Measurements from ENCODE around the gene CAPS2. TPM values are rescaled to one million over a fixed set of nuclear protein-coding genes. Genes with fewer than 3 reads are reported as not detected.
A peak's percentile ranks its signal among the peaks of the same experiment; 100 is the strongest.

Gene CAPS2
- total RNA-seq, 2 experiments from 2014 or later = 1.9 to 2.5 TPM

GRCh38 chr12:75337905-75338304 lies 7.8 kb upstream of the CAPS2 start:
- intact Hi-C loops (cut with micrococcal nuclease) = loop anchor here (10.0 kb wide), 1 partner anchor 1217 kb away; the partner anchor contains the start of gene OSBPL8
- H3K36me3 Mint-ChIP-seq (ENCODE audit: low read depth) = no peaks in the 10 kb centered on the region
- H3K27ac Mint-ChIP-seq = no peak overlapping the region
- no peaks in the 10 kb centered on the region for H3K9me3 Mint-ChIP-seq
- H3K27me3 Mint-ChIP-seq (ENCODE audit: low read depth) = peaks cover 30% of the 10 kb centered on the region
- DNase-seq = no peak
- H3K4me3 Mint-ChIP-seq = no peak overlapping the region
- CTCF ChIA-PET = interaction anchor here (1.0 kb wide), 1 partner anchor 147 kb away, joined by 3 read pairs; no protein-coding TSS in a partner anchor
- peaks cover 11% of the 10 kb centered on the region for H3K4me1 Mint-ChIP-seq (ENCODE audit: low read depth)

DNA sequence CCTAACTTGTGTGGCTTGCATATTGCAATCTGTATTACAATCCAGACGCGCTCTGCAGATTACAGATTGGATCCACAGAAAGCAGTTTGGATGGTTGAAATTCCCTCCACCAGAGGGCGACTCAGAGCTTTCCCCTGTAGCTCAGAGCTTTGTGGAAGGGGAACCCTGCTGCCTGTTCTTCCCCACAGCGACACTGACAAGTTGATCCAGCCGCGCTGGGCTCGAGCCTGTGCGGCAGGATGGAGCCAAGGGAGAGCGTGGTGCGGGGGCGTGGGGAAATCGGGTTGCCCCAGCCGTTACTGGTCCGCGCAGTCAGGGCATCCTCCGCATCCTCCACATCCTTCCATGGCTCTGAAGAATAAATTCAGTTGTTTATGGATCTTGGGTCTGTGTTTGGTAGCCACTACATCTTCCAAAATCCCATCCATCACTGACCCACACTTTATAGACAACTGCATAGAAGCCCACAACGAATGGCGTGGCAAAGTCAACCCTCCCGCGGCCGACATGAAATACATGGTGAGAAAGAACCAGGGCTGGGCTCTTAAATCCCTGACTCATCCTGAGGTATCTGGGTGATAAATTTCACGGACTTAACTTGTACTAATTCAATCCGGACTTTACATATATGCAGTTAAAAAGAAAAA lies 4.4 kb upstream of the CAPS2 start, which contains the start of gene GLIPR1L1:
Gene GLIPR1L1, plus strand, starts transcription at position 287 of the 647 bp plus-strand sequence. Its CDS starts 59 bp downstream, at position 346.
- H3K4me3 Mint-ChIP-seq = peak within 1 kb of the TSS; percentile 44
- H3K9me3 Mint-ChIP-seq = no peaks in the 10 kb centered on the region
- no peak within 1 kb of the TSS for H3K27ac Mint-ChIP-seq
- peaks cover 18% of the 10 kb centered on the region for H3K4me1 Mint-ChIP-seq (ENCODE audit: low read depth)
- peaks cover 32% of the 10 kb centered on the region for H3K27me3 Mint-ChIP-seq (ENCODE audit: low read depth)
- CTCF ChIA-PET = interaction anchor here (0.8 to 4.2 kb wide), 10 partner anchors 13 to 796 kb away, joined by 3 to 23 read pairs (median 4); partner anchors contain the start of gene GLIPR1L2
- H3K36me3 Mint-ChIP-seq (ENCODE audit: low read depth) = no peaks in the 10 kb centered on the region
- intact Hi-C loops (cut with micrococcal nuclease) = loop anchor here (1.0 to 10.0 kb wide), 7 partner anchors 57 to 1220 kb away; partner anchors contain the start of genes BBS10, GLIPR1, GLIPR1L2 and OSBPL8
- peak; percentile 92 for DNase-seq

DNA sequence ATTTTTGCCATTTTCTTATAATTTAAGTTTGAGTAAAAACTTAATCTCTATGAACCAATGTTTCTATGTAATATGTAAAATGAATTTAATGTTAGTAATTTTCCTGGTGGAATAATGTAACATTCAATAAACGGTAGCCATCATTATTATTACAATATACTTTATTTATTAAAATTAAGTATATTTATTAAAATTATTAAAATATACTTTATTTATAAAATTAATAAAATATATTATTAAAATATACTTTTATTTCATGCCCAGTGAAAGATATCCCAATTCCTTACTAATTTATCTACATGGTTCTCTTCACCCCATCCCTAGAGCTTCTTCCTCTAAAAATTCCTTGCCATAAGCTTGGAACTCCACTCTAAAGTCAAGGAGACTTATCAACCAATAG lies 2.5 kb downstream of the CAPS2 start:
- H3K9me3 Mint-ChIP-seq = no peaks in the 10 kb centered on the region
- H3K4me1 Mint-ChIP-seq (ENCODE audit: low read depth) = peaks cover 9% of the 10 kb centered on the region
- no peak overlapping the region for H3K27ac Mint-ChIP-seq
- no peaks in the 10 kb centered on the region for H3K36me3 Mint-ChIP-seq (ENCODE audit: low read depth)
- CTCF ChIA-PET = no interaction called here
- intact Hi-C loops (cut with micrococcal nuclease) = no loop called here
- no peak overlapping the region for H3K4me3 Mint-ChIP-seq
- no peak for DNase-seq
- peaks cover 26% of the 10 kb centered on the region for H3K27me3 Mint-ChIP-seq (ENCODE audit: low read depth)

DNA sequence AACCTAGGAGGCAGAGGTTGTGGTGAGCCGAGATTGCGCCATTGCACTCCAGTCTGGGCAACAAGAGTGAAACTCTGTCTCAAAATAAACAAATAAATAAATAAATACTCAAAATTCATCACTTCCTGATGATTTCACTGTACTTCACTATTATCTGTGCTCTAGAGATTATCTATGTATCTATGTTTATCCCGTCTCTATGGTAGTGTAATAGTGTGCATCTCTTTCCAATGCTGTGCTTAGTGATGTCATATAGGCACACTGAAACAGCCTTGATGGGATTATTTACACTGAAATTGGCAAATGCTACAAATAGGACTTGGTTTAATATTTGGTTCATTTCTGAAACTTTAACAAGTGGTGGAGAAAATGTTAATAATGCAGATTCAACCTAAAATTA lies 6.5 kb downstream of the CAPS2 start:
- CTCF ChIA-PET = no interaction called here
- no peak overlapping the region for H3K27ac Mint-ChIP-seq

DNA sequence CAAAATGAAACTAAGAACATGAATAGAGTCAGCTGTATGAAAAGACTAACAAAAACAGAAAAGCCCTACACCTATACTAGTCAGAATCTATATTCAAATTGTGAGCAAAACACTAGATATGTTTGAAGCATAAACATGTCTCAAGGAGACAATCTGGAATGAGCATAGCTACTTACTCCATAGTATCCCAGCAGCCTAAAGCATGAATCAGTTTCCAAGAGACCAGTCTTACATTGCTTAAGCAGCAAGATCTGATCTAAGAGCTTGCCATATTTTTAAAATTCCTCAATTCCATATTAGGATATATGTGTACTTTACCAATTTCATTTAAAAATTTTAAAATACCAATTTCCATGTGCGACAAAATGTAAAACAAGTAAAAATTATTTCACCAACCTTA lies 7.7 kb downstream of the CAPS2 start:
- Mint-ChIP-seq H3K27me3 (ENCODE audit: low read depth) (peaks cover 7% of the 10 kb centered on the region), H3K36me3 (ENCODE audit: low read depth) (no peaks in the 10 kb centered on the region), H3K4me3 (no peak overlapping the region), H3K27ac (no peak overlapping the region), H3K9me3 (no peaks in the 10 kb centered on the region), H3K4me1 (ENCODE audit: low read depth) (no peaks in the 10 kb centered on the region)
- CTCF ChIA-PET = interaction anchor here (0.6 kb wide), 1 partner anchor 173 kb away, joined by 3 read pairs; no protein-coding TSS in a partner anchor
- intact Hi-C loops (cut with micrococcal nuclease) = no loop called here
- DNase-seq = no peak

More for the DNA sequence above, 6.5 kb downstream of the CAPS2 start:
- peaks cover 12% of the 10 kb centered on the region for H3K27me3 Mint-ChIP-seq (ENCODE audit: low read depth)
- DNase-seq = no peak
- H3K4me3 Mint-ChIP-seq = no peak overlapping the region
- intact Hi-C loops (cut with micrococcal nuclease) = no loop called here
- no peaks in the 10 kb centered on the region for H3K36me3 Mint-ChIP-seq (ENCODE audit: low read depth)
- H3K9me3 Mint-ChIP-seq = no peaks in the 10 kb centered on the region
- H3K4me1 Mint-ChIP-seq (ENCODE audit: low read depth) = no peaks in the 10 kb centered on the region

- intact Hi-C loops (cut with micrococcal nuclease) = no loop called here
- Mint-ChIP-seq H3K4me3 (no peak overlapping the region), H3K4me1 (ENCODE audit: low read depth) (no peaks in the 10 kb centered on the region), H3K27me3 (ENCODE audit: low read depth) (peaks cover 2% of the 10 kb centered on the region), H3K36me3 (ENCODE audit: low read depth) (no peaks in the 10 kb centered on the region), H3K27ac (no peak overlapping the region), H3K9me3 (no peaks in the 10 kb centered on the region)
- CTCF ChIA-PET = no interaction called here
- no peak for DNase-seq
These were observed 12.3 kb downstream of the CAPS2 start for GRCh38 chr12:75317784-75318183.

- H3K27ac Mint-ChIP-seq = no peak overlapping the region
- no peaks in the 10 kb centered on the region for H3K27me3 Mint-ChIP-seq (ENCODE audit: low read depth)
- H3K4me3 Mint-ChIP-seq = no peak overlapping the region
- H3K9me3 Mint-ChIP-seq = no peaks in the 10 kb centered on the region
- no peaks in the 10 kb centered on the region for H3K4me1 Mint-ChIP-seq (ENCODE audit: low read depth)
- no peaks in the 10 kb centered on the region for H3K36me3 Mint-ChIP-seq (ENCODE audit: low read depth)
- CTCF ChIA-PET = no interaction called here
- DNase-seq = no peak
- intact Hi-C loops (cut with micrococcal nuclease) = no loop called here
These were observed 14.6 kb downstream of the CAPS2 start for GRCh38 chr12:75315518-75315917.

DNA sequence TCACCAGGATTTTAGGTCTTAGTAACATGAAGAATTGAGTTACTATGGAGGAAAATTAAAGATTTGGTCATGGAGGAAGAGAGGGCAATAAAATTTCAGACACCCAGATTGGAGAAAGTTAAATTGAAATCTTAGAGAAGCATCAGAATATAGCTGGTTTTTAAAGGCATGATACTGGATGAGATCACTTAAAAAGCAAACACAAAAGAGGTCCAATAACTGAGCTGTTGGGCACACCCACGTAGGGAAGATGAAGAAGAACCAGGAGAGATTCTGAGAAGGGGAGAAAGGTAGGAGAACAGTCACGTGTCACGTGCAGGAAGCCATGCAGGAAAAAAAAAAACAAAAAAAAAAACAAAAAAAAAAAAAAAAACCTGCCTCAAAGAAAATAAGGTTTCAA lies 18.8 kb downstream of the CAPS2 start:
- CTCF ChIA-PET = interaction anchor here (0.6 kb wide), 1 partner anchor 306 kb away, joined by 3 read pairs; no protein-coding TSS in a partner anchor
- H3K4me1 Mint-ChIP-seq (ENCODE audit: low read depth) = no peaks in the 10 kb centered on the region
- H3K27me3 Mint-ChIP-seq (ENCODE audit: low read depth) = no peaks in the 10 kb centered on the region
- H3K4me3 Mint-ChIP-seq = no peak overlapping the region
- H3K27ac Mint-ChIP-seq = no peak overlapping the region
- intact Hi-C loops (cut with micrococcal nuclease) = no loop called here
- H3K9me3 Mint-ChIP-seq = no peaks in the 10 kb centered on the region
- H3K36me3 Mint-ChIP-seq (ENCODE audit: low read depth) = no peaks in the 10 kb centered on the region
- no peak for DNase-seq

- DNase-seq = no peak
- no peaks in the 10 kb centered on the region for H3K9me3 Mint-ChIP-seq
- no peaks in the 10 kb centered on the region for H3K4me1 Mint-ChIP-seq (ENCODE audit: low read depth)
- H3K36me3 Mint-ChIP-seq (ENCODE audit: low read depth) = no peaks in the 10 kb centered on the region
- H3K4me3 Mint-ChIP-seq = no peak overlapping the region
- CTCF ChIA-PET = no interaction called here
- no peak overlapping the region for H3K27ac Mint-ChIP-seq
- H3K27me3 Mint-ChIP-seq (ENCODE audit: low read depth) = no peaks in the 10 kb centered on the region
- intact Hi-C loops (cut with micrococcal nuclease) = no loop called here
These were observed 21.8 kb downstream of the CAPS2 start for GRCh38 chr12:75308279-75308678.

- CTCF ChIA-PET = no interaction called here
- no peaks in the 10 kb centered on the region for H3K9me3 Mint-ChIP-seq
- intact Hi-C loops (cut with micrococcal nuclease) = no loop called here
- no peaks in the 10 kb centered on the region for H3K36me3 Mint-ChIP-seq (ENCODE audit: low read depth)
- no peaks in the 10 kb centered on the region for H3K4me1 Mint-ChIP-seq (ENCODE audit: low read depth)
- no peak overlapping the region for H3K27ac Mint-ChIP-seq
- DNase-seq = no peak
- H3K4me3 Mint-ChIP-seq = no peak overlapping the region
- no peaks in the 10 kb centered on the region for H3K27me3 Mint-ChIP-seq (ENCODE audit: low read depth)
These were observed 24.5 kb downstream of the CAPS2 start for GRCh38 chr12:75305412-75306332.

DNA sequence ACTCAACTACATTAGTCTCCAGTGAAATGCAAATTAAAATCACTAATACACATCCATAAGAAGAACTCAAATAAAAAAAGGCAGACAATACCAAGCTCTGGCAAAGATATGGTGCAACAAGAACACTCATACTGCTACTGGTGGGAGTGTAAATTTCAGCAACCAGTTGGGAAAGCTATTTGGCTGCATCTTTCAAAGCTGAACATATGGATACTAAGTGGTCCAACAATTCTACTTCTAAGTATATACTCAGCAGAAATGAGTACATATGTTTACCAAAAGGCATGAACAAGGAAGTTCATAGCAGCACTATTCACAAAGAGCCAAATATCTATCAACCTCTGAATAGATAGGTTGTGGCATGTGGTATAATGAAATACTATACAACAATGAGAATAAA lies 27.3 kb downstream of the CAPS2 start:
- H3K4me1 Mint-ChIP-seq (ENCODE audit: low read depth) = no peaks in the 10 kb centered on the region
- no peaks in the 10 kb centered on the region for H3K27me3 Mint-ChIP-seq (ENCODE audit: low read depth)
- CTCF ChIA-PET = no interaction called here
- intact Hi-C loops (cut with micrococcal nuclease) = no loop called here
- H3K36me3 Mint-ChIP-seq (ENCODE audit: low read depth) = no peaks in the 10 kb centered on the region
- no peaks in the 10 kb centered on the region for H3K9me3 Mint-ChIP-seq
- H3K4me3 Mint-ChIP-seq = no peak overlapping the region
- no peak for DNase-seq
- H3K27ac Mint-ChIP-seq = no peak overlapping the region

DNA sequence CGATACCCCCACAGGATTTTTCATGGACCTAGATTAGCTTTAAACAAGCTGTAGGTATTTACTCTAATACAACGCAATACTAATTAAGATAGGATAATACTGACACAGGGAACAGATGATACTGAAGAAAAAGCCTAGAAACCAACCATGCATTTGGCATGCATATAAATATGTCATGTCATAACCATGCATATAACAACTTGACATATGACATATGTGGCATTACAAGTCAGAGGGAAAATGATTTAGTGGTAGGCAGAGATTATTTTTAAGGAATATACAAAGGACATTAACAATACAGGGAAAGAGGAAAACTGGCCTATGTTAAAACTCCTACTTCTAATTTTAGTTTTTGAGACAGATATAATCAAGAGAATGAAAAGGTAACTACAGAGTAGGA lies 27.9 kb downstream of the CAPS2 start:
- Mint-ChIP-seq H3K27me3 (ENCODE audit: low read depth) (no peaks in the 10 kb centered on the region), H3K36me3 (ENCODE audit: low read depth) (no peaks in the 10 kb centered on the region), H3K4me3 (no peak overlapping the region), H3K4me1 (ENCODE audit: low read depth) (no peaks in the 10 kb centered on the region), H3K27ac (no peak overlapping the region), H3K9me3 (no peaks in the 10 kb centered on the region)
- DNase-seq = no peak
- intact Hi-C loops (cut with micrococcal nuclease) = no loop called here
- CTCF ChIA-PET = interaction anchor here (1.0 kb wide), 1 partner anchor 13 kb away, joined by 3 read pairs; no protein-coding TSS in a partner anchor

Data from activated naive CD4-positive, alpha-beta T cell treated with anti-CD3 and anti-CD28 coated beads for 36 hours (primary cell).